ENCODE data around the gene LRRC4C. TPM values are rescaled to one million over a fixed set of nuclear protein-coding genes. Genes with fewer than 3 reads are reported as not detected.

Gene LRRC4C
- total RNA-seq, 1 donor from 2014 or later, result not detected

DNA sequence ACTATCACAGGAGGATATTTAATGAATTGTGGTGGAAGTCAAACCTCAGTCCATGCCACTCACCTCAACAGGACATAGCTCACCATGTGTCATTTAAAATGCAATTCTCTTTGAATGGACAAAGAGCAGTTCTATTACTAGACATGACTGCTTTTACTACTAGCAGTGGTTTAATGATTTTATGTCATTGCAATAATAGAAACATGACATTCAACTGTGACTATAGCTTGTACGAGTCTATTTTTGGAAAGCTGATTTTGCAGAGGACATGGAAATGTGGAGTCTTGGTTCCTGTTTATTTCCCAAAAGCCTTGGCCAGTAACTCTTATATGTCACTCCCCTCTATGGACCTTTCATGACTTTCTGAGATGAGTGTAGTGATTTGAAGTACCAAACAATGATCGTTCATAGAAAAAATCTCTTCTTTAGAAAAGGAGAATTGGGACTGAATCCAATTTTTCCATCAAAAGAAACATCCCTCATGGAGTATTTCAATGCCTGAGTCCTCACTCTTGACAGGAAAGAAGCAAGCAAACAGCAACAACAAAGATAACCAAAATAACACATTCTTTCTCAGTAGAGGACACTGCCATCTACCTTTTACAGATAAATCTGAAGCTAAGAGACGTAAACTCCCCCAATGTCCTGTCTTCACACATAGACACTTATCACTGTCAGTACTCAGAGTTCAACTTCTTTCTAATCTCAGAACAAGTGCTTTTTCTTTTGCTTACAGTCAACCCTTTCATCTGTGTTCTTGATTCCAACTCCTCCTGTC lies 233.4 kb downstream of the LRRC4C start:
- intact Hi-C loops (cut with DNase I), result no loop called here
- Histone ChIP-seq H3K9me3 (no peaks in the 10 kb centered on the region), H3K27me3 (no peaks in the 10 kb centered on the region), H3K4me1 (no peaks in the 10 kb centered on the region), H3K4me3 (no peak overlapping the region), H3K36me3 (no peaks in the 10 kb centered on the region), H3K27ac (no peak overlapping the region)
- TF ChIP-seq, protein P1, sequence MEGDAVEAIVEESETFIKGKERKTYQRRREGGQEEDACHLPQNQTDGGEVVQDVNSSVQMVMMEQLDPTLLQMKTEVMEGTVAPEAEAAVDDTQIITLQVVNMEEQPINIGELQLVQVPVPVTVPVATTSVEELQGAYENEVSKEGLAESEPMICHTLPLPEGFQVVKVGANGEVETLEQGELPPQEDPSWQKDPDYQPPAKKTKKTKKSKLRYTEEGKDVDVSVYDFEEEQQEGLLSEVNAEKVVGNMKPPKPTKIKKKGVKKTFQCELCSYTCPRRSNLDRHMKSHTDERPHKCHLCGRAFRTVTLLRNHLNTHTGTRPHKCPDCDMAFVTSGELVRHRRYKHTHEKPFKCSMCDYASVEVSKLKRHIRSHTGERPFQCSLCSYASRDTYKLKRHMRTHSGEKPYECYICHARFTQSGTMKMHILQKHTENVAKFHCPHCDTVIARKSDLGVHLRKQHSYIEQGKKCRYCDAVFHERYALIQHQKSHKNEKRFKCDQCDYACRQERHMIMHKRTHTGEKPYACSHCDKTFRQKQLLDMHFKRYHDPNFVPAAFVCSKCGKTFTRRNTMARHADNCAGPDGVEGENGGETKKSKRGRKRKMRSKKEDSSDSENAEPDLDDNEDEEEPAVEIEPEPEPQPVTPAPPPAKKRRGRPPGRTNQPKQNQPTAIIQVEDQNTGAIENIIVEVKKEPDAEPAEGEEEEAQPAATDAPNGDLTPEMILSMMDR (IDR thresholded peaks at IDR 0.05), result no peak
- no peak for DNase-seq (ENCODE audit: low spot score in 2 of 2)

DNA sequence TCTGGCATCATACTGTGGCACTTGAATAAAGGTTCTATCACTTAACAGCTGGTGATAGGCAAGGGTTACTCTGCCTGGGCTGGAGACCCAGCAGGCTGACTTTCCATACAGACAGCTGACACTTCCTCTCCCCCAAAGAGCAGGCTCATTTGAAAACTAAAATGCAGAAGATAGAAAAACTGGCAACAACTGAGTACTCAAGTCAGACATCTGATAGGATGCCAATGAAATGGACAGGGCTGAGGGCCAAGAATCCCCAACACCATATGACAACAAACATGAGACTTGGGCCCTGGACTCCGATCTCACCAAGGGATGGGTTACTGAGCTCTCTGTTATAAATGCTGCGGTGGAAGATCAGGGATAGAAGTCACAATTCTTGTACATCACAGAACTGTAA lies 237.2 kb downstream of the LRRC4C start:
- intact Hi-C loops (cut with DNase I), result no loop called here
- H3K36me3 ChIP-seq, result no peaks in the 10 kb centered on the region

DNA sequence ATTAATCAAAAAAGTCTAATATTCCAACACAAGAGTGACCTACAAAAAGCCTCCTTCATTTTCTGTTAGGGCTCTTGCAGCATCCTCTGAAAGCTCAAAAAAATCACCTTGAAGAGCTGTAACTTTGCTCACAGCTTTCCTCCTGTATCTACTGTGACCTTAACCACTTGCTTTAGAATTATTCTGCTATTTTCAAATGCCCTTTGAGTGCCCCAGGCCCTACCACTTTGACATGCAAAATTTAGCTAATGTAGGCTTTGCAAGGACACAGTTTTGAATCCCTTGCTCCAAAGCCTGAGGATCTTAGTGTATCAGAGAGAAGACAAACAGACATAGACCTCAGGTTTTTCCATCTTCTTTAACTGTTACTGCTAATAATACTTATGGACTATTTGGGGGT lies 253.1 kb downstream of the LRRC4C start:
- H3K9me3 ChIP-seq, result no peaks in the 10 kb centered on the region
- H3K27ac ChIP-seq, result no peak overlapping the region
- DNase-seq (ENCODE audit: low spot score in 2 of 2), result no peak
- H3K27me3 ChIP-seq, result no peaks in the 10 kb centered on the region
- TF ChIP-seq, protein P1 (IDR thresholded peaks at IDR 0.05), result no peak
- H3K4me3 ChIP-seq, result no peak overlapping the region
- intact Hi-C loops (cut with DNase I), result no loop called here
- H3K36me3 ChIP-seq, result no peaks in the 10 kb centered on the region
- H3K4me1 ChIP-seq, result no peaks in the 10 kb centered on the region

More for the DNA sequence above, 237.2 kb downstream of the LRRC4C start:
- TF ChIP-seq, protein P1 (IDR thresholded peaks at IDR 0.05), result no peak
- no peak overlapping the region for H3K4me3 ChIP-seq
- H3K4me1 ChIP-seq, result no peaks in the 10 kb centered on the region
- no peak for DNase-seq (ENCODE audit: low spot score in 2 of 2)
- no peaks in the 10 kb centered on the region for H3K9me3 ChIP-seq
- H3K27me3 ChIP-seq, result no peaks in the 10 kb centered on the region
- no peak overlapping the region for H3K27ac ChIP-seq

GRCh38 chr11:41201156-41201555 lies 258.3 kb downstream of the LRRC4C start:
- Histone ChIP-seq H3K4me3 (no peak overlapping the region), H3K27me3 (no peaks in the 10 kb centered on the region), H3K4me1 (no peaks in the 10 kb centered on the region), H3K36me3 (no peaks in the 10 kb centered on the region), H3K9me3 (no peaks in the 10 kb centered on the region), H3K27ac (no peak overlapping the region)
- intact Hi-C loops (cut with DNase I), result no loop called here
- TF ChIP-seq, protein P1 (IDR thresholded peaks at IDR 0.05), result no peak
- no peak for DNase-seq (ENCODE audit: low spot score in 2 of 2)

- no peak overlapping the region for H3K27ac ChIP-seq
- DNase-seq (ENCODE audit: low spot score in 2 of 2), result no peak
- no peaks in the 10 kb centered on the region for H3K27me3 ChIP-seq
- H3K4me1 ChIP-seq, result no peaks in the 10 kb centered on the region
- intact Hi-C loops (cut with DNase I), result no loop called here
- no peak overlapping the region for H3K4me3 ChIP-seq
- TF ChIP-seq, protein P1 (IDR thresholded peaks at IDR 0.05), result no peak
- no peaks in the 10 kb centered on the region for H3K9me3 ChIP-seq
- H3K36me3 ChIP-seq, result no peaks in the 10 kb centered on the region
Observed at GRCh38 chr11:41190437-41191082, 268.9 kb downstream of the LRRC4C start.

All from ascending aorta (tissue), 2 donors.